Stimulated activated CD8-positive, alpha-beta memory T cell treated with anti-CD3 and anti-CD28 coated beads, Interleukin-15, amount 100 ng/mL, for 48 hours (primary cell): ENCODE results near the gene ITIH1.

ENCODE experiments used
- DNase-seq, 2 donors: peaks; one replicate each; pipeline ENCODE4 v3.0.0-alpha.2; 2020; ENCODE audit warnings: low read depth in 2 of 2

ITIH1 gene

DNA sequence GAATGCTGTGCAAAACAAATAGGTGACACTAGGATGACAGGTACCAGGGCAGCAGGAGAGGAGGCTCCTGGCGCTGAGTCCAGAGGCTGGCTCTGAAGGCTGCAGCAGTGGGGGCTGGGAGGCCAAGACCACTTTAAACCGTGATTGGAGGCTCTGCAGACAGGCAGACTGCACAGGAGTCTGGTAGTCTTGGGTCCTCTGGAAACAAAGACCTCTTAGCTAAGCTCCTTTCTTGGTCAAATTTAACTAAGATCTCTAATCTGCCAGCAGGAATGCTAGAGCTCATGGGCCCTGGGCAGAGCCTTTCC lies 61.8 kb downstream of the ITIH1 start:
- no peak for DNase-seq

GRCh38 chr3:52839892-52840545 lies 62.6 kb downstream of the ITIH1 start:
- DNase-seq: no peak

GRCh38 chr3:52841211-52841980 lies 64.0 kb downstream of the ITIH1 start:
- no peak for DNase-seq
